SHP77 treated with DMSO at 0.1 percent for 48 hours (cell line): ENCODE data around the gene MUC22.
A peak's percentile ranks its signal among the peaks of the same experiment; 100 is the strongest.

Experiments used
- DNase-seq: peaks from one replicate; lab custom pipeline; 2025; lab: John Stamatoyannopoulos, UW

Gene MUC22

GRCh38 chr6:31079656-31080261 is 69.5 kb downstream of the MUC22 start:
- DNase-seq = peak; percentile 14

GRCh38 chr6:31081872-31082271 is 71.6 kb downstream of the MUC22 start:
- DNase-seq = no peak

DNA sequence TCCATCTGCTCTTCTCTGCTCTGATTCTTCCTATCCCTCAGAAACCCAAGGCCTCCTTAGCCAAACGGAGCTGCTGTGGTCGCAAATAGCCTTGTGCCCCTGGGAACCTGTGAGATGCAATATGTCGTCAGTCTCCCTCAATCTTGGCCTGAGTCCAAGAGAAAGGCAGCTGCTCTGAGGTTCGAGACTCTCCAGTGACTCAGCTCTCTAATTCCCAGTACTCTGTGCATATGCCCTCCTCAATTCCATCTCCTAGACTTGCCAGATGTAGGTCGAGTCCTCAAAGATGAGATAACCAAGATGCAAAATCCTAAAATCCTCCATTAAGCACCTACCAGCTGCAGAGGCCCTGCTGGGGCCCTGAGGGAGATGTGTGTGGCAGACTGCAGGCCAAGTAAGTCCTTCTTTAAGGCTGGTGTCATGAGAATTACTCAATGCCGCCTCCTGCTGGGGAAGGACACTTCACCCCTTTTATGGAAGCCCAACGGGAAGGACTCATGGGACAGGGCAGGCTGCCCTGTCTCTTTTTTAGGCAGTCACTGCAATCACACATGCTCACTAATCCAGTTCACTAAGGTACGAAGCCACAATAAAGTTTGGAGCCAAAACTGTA is 73.6 kb downstream of the MUC22 start:
- DNase-seq = no peak
